Activated CD8-positive, alpha-beta memory T cell treated with anti-CD3 and anti-CD28 coated beads, Interleukin-2, amount 50 U/mL, for 1 hour (primary cell): Measurements from ENCODE around the gene THADA.
"Not testable (repeated sequence)": the region's sequence is repeated elsewhere in the genome, so short reads cannot be mapped to it uniquely, and the experiment has no call there.

Experiments used
- DNase-seq: peaks from one replicate; pipeline ENCODE4 v3.0.0-alpha.2; 2020; ENCODE audit errors: extremely low read depth

THADA gene

GRCh38 chr2:43542285-43542933 is 53.4 kb downstream of the THADA start:
- no peak for DNase-seq

- DNase-seq: no peak
These were observed 54.7 kb downstream of the THADA start for GRCh38 chr2:43541165-43541564.

GRCh38 chr2:43540021-43540779 is 55.6 kb downstream of the THADA start:
- DNase-seq: no peak

- DNase-seq: no peak
These were observed 56.4 kb downstream of the THADA start for GRCh38 chr2:43539436-43539835.

- no peak for DNase-seq
These were observed 57.7 kb downstream of the THADA start for GRCh38 chr2:43538034-43538670.

- DNase-seq: no peak
These were observed 58.7 kb downstream of the THADA start for GRCh38 chr2:43537137-43537536.

- DNase-seq: no peak
These were observed 61.3 kb downstream of the THADA start for GRCh38 chr2:43534569-43534968.

- not testable (repeated sequence) for DNase-seq
These were observed 63.3 kb downstream of the THADA start for GRCh38 chr2:43532572-43532971.

GRCh38 chr2:43531251-43531650 is 64.6 kb downstream of the THADA start:
- no peak for DNase-seq

- DNase-seq: no peak
These were observed 68.8 kb downstream of the THADA start for GRCh38 chr2:43526994-43527393.

GRCh38 chr2:43525506-43525905 is 70.3 kb downstream of the THADA start:
- no peak for DNase-seq

- DNase-seq: no peak
These were observed 71.5 kb downstream of the THADA start for GRCh38 chr2:43524177-43524965.

- no peak for DNase-seq
These were observed 73.7 kb downstream of the THADA start for GRCh38 chr2:43522177-43522576.

GRCh38 chr2:43521568-43521967 is 74.3 kb downstream of the THADA start:
- DNase-seq: no peak

GRCh38 chr2:43520919-43521318 is 74.9 kb downstream of the THADA start:
- DNase-seq: no peak

- DNase-seq: no peak
These were observed 76.1 kb downstream of the THADA start for GRCh38 chr2:43519643-43520221.

GRCh38 chr2:43518718-43519117 is 77.1 kb downstream of the THADA start:
- DNase-seq: no peak

- DNase-seq: no peak
These were observed 77.7 kb downstream of the THADA start for GRCh38 chr2:43518181-43518580.

- no peak for DNase-seq
These were observed 79.9 kb downstream of the THADA start for GRCh38 chr2:43515807-43516497.

GRCh38 chr2:43515248-43515647 is 80.6 kb downstream of the THADA start:
- no peak for DNase-seq

- no peak for DNase-seq
These were observed 82.0 kb downstream of the THADA start for GRCh38 chr2:43513796-43514195.
